CD4-positive, alpha-beta T cell treated with Interleukin-21 for 1 hour (primary cell): ENCODE measurements around the gene SUPT5H.
"Not testable (repeated sequence)": the region's sequence is repeated elsewhere in the genome, so short reads cannot be mapped to it uniquely, and the experiment has no call there.

Experiments
- DNase-seq: peaks from one replicate; pipeline ENCODE4 v3.0.0-alpha.2; 2020

The SUPT5H gene

GRCh38 chr19:39426170-39426569 is 19.2 kb upstream of the SUPT5H start:
- DNase-seq = no peak

DNA sequence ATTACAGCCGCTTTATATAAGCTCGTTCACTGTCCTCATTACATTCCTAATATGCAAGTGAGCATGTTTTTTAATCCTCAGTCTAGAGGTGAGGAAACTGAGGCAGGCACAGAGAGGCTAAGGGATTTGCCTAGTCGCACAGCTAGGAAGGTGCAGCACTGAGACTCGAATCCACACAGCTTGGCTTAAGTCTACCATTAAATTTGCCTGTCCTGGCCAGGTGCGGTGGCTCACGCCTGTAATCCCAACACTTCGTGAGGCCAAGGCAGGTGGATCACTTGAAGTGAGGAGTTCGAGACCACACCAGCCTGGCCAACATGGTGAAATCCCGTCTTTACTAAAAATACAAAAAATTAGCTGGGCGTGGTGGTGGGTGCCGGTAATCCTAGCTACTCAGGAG is 17.7 kb upstream of the SUPT5H start:
- DNase-seq = no peak

GRCh38 chr19:39428283-39429112 is 16.9 kb upstream of the SUPT5H start:
- peak; percentile 20 for DNase-seq

- peak; percentile 88 for DNase-seq
Observed at GRCh38 chr19:39430675-39431593, 14.4 kb upstream of the SUPT5H start.

DNA sequence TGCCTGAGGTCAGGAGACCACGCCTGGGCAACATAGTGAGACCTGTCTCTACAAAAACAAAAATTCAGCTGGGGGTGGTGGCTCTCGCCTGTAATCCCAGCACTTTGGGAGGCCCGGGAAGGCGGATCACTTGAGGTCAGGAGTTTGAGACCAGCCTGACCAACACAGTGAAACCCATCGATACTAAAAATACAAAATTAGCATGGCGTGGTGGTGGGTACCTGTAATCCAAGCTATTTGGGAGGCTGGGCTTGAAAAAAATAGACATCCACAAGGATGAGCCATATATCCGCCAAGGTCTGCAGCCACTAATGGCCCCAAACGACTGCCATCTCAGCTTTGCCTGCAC is 12.7 kb upstream of the SUPT5H start:
- DNase-seq = no peak

DNA sequence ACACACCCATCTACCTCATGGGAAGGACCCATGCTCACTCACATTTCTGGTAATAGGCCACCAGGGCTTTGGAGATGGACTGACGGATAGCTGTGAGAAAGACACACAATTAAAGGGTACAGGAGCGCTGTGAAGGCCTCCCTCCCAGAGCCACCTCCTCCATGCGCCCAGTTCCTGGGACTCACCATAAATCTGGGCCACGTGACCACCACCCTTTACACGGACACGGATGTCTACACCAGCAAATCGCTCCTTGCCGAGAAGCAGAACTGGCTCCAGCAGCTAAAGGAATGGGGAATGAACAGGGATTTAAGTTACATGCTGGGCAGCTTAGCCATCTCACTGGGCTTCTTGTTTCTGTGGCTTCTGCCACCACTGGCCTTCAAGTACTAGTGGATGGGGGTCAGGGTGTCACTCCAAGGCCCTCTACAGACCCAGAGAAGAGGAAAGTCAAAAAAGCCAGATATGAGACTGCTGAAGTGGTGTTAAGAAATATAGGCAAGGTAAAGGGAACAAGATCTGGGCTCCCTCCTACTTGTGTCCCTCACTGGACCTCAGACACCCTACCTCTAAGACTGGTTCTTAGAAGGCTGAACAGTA is 11.8 kb upstream of the SUPT5H start:
- no peak for DNase-seq

- no peak for DNase-seq
Observed at GRCh38 chr19:39434123-39435076, 11.0 kb upstream of the SUPT5H start.

DNA sequence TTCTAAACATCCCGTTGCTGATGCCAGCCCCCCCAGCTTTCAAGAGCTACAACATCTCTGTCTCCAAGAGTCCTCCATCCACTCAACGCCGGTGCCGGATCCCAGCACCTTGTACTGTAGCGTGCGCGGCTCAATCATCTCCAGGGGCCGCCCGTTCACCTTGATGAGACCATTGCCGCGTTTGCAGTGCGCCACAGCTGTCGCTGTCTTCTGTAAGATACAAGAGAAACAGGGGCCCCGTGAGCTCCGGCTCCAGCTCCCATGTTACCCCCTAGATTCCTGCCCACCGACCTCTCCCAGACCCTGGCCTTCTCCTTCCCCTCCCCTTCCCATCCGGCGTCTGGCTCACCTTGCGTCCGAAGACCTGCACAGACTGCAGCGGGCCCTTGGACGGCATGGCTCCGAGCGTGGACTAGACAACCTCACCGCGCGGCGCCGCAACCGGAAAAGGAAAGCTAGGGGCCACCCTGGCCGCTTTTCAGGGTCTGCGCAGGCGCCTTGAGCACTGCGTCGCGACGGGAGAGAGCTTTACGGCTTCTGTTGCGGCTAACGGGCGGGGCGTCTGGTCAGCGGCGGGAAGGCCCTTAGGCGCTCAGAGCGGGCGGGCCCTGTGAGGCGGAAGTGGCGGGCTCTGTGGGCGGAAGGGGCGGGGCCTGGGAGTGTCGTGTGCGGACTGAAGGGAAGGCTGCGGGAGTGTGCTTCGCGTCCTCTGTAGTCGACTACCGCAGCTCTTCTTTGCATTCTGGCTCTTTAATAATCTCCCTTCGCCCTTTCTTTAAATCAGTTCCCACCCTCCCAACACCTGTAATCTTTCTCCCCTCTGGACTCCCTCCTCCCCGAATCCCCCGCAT is 9.7 kb upstream of the SUPT5H start, which contains the start of gene RPS16:
Gene RPS16 (minus strand): TSS at position 451 of the 851 bp plus-strand sequence. CDS start 54 bp downstream, at position 397.
- peak; percentile 99 for DNase-seq

DNA sequence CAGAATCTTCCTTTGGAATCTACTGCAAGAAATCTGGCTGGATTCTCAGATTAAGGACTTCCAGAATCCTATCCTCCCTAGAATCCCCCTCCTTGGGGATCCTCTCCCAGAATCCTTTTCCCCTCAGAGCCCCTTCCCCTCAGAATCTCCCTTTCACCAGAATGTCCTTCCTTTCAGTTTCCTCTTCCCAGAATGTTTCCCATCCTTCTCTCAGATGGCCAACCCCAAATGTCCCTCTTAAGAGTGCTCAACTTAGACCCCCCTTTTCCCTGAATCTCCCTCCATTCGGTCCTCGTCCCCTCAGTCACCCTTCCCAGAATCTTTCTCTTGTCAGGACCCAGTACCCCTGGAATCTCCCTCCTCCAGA is 9.0 kb upstream of the SUPT5H start:
- no peak for DNase-seq

GRCh38 chr19:39438270-39438934 is 7.0 kb upstream of the SUPT5H start:
- no peak for DNase-seq

DNA sequence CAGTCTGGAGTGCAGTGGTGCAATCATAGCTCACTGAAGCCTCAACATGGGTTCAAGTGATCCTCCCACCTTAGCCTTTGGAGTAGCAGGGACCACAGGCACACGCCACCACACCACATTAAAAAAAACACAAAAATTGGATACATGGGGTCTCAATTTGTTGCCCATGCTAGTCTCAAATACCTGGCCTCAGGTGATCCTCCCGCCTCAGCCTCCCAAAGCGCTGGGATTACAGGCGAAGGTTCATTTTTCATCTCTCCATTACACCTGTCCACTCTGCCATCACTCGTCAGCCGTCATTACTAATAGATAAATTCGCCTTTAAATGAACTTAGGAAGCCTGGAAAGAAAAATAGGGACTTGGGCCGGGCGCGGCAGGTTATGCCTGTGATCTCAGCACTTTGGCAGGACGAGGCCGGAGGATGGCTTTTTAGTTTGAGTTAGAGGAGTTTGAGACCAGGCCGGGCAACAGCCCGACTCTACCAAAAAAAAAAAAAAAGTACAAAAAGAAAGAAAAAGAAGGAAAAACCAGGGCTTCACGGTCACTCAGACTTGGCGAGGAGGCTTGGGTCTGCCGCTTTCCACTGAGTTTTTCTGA is 685 bp upstream of the SUPT5H start:
- no peak for DNase-seq

DNA sequence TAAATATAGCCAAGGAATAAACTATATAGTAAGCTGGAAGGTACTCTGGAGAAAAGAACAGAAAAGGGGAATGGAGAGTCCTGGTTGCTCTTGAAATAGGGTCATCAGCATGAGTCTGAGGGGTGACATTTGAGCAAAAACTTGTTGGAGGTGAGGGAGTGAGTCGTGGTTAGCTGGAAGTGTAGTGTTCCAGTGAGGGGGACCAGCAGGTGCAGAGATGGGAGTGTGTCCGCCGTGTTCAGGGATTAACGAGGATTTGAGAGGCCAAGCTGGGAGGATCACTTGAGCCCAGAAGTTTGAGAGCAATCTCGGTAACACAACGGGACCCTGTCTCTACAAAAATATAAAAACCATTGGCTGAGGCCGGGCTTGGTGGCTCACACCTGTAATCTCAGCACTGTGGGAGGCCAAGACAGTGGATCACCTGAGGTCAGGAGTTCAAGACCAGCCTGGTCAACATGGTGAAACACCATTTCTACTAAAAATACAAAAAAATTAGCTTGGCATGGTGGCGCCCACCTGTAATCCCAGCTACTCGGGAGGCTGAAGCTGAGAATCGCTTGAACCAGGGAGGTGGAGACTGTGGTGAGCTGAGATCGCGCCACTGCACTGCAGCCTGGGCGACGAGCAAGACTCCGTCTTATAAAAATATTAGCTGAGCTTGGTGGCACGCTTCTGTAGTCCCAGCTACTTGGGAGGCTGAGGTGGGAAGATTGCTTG is 1.1 kb downstream of the SUPT5H start:
- DNase-seq = no peak

GRCh38 chr19:39448271-39448670 is 2.9 kb downstream of the SUPT5H start:
- DNase-seq = no peak

- no peak for DNase-seq
Observed at GRCh38 chr19:39449116-39449797, 3.9 kb downstream of the SUPT5H start.

- DNase-seq = not testable (repeated sequence)
Observed at GRCh38 chr19:39451257-39451656, 5.9 kb downstream of the SUPT5H start.

DNA sequence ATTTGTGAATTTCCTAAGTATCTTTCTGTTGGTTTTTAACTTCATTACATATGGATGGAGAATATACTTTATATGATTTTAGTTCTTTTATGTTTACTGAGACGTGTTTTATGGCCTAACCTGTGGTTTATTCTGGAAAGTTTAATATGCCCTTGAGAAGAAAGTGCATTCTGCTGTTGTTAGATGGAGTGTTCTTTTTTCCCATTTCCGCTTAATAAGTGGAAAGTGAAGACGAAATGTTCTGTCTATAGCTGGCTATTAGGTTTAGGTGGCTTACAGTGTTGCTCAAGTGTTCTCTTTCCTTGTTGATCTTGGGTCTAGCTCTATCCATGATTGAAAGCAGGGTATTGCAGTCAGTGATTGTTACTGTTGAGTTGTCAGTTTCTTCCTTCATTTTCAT is 18.0 kb downstream of the SUPT5H start:
- no peak for DNase-seq

- no peak for DNase-seq
Observed at GRCh38 chr19:39465956-39466747, 20.8 kb downstream of the SUPT5H start.

DNA sequence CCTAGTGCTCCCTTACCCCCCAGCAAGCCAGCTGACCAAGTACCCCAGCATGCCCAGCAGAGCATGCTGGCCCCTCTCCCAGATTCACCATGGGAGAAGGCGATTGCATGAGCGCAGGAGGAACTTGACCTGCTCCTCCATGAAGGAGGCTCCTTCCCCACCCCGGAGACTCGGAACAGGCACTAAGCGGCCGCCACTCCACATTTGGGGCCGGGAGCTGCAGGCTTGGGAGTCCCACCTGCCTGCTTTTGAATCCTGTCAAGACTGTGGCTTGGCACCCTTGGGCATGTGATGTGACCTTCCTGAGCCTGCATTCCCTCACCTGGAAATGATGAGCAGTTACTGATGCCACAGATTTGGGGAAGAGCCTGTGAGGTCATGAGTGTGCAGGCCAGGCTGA is 22.6 kb downstream of the SUPT5H start:
- no peak for DNase-seq
